KG1 (cell line): ENCODE data around the gene NDUFS7.
"Not testable (repeated sequence)": the region's sequence is repeated elsewhere in the genome, so short reads cannot be mapped to it uniquely, and the experiment has no call there.

Experiments used
- DNase-seq: peaks from one replicate; lab custom pipeline; 2025; lab: John Stamatoyannopoulos, UW

Gene NDUFS7

GRCh38 chr19:1417681-1418495 is 34.2 kb downstream of the NDUFS7 start:
- no peak for DNase-seq

GRCh38 chr19:1418496-1418775 is 34.7 kb downstream of the NDUFS7 start:
- DNase-seq, result no peak

GRCh38 chr19:1418951-1419738 is 35.4 kb downstream of the NDUFS7 start:
- no peak for DNase-seq

GRCh38 chr19:1420085-1420484 is 36.4 kb downstream of the NDUFS7 start:
- not testable (repeated sequence) for DNase-seq

GRCh38 chr19:1420590-1420989 is 36.9 kb downstream of the NDUFS7 start:
- no peak for DNase-seq

GRCh38 chr19:1421218-1421957 is 37.7 kb downstream of the NDUFS7 start:
- no peak for DNase-seq

GRCh38 chr19:1421958-1422305 is 38.2 kb downstream of the NDUFS7 start:
- DNase-seq, result no peak

- DNase-seq, result no peak
These were observed 38.7 kb downstream of the NDUFS7 start for GRCh38 chr19:1422360-1422759.

- DNase-seq, result no peak
These were observed 39.2 kb downstream of the NDUFS7 start for GRCh38 chr19:1422943-1423342.

GRCh38 chr19:1423436-1424191 is 39.9 kb downstream of the NDUFS7 start:
- DNase-seq, result no peak

- no peak for DNase-seq
These were observed 40.7 kb downstream of the NDUFS7 start for GRCh38 chr19:1424192-1424955.

GRCh38 chr19:1425102-1425837 is 41.6 kb downstream of the NDUFS7 start:
- DNase-seq, result no peak

- no peak for DNase-seq
These were observed 42.2 kb downstream of the NDUFS7 start for GRCh38 chr19:1425902-1426301.

- DNase-seq, result no peak
These were observed 43.0 kb downstream of the NDUFS7 start for GRCh38 chr19:1426736-1427135.

- no peak for DNase-seq
These were observed 43.7 kb downstream of the NDUFS7 start for GRCh38 chr19:1427221-1427920.

- no peak for DNase-seq
These were observed 45.2 kb downstream of the NDUFS7 start for GRCh38 chr19:1428738-1429391.

GRCh38 chr19:1429750-1430149 is 46.0 kb downstream of the NDUFS7 start:
- DNase-seq, result no peak

- DNase-seq, result no peak
These were observed 46.5 kb downstream of the NDUFS7 start for GRCh38 chr19:1430246-1430645.

GRCh38 chr19:1431759-1432506 is 48.2 kb downstream of the NDUFS7 start:
- no peak for DNase-seq
